ENCODE measurements around the gene CHAT.

CHAT gene

DNA sequence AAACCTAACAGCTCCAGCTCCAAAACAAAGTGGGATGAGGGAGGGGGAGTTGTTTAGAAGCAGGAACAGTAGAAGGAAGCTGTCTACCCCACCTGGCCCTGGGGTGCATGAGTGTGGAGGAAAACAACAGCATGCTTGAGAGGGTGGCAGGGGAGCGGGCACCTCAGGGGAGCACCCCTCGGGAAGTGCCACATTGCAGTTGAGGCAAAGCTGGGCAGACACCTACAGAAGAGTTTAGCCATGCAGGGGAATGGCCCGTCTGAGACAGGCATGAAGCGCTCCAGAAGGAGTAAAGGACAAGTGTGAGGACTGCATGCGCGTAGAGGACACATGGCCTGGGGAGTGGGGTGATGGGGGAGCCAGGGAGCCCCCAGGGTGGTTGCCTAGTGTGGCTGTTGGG, 18.1 kb downstream of the CHAT start:
- DNase-seq (ENCODE audit: low read depth in 2 of 2): no peak

DNA sequence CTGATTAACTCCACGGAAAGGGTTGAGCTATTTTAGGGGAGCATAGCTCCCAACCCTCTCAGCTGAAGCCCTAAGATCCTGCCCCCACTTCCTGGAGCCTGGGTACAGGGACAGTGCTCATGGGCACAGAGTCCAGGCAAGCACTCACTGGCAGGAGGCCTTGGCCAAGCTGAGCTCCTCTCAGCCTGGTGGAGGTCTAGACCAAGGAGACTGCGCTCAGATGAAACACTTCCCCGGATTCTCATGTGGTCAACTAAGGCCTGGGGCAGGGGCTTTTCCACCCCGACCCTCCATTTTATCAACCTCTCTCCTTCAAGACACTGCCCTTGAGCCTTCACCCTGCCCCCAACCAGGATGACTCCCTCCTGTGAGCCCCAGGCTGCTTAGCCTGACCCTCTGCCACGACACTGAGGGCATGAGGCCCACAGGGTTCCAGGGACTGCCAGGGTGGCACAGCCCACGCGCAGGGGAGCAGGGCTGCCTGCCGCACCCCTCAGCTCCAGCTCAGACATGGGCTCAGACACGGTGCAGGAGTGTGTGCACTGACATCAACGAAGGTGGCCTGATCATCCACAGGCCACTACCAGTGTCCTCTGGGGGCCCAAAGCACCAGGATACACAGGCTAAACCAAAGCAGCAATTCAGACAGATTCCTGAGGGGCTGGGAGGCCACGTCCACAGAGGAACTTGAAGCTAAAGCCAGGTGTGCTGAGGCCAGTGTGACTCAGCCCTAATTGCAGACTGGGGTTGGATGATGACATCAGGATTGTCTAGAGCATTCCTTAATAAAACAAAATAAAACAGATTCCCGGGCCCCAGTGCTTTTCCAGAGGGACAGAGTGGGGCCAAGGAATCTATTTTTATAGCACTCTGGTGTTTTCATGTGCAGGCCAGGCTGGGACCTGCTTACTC, 18.8 kb downstream of the CHAT start:
- no peak for DNase-seq (ENCODE audit: low read depth in 2 of 2)

DNA sequence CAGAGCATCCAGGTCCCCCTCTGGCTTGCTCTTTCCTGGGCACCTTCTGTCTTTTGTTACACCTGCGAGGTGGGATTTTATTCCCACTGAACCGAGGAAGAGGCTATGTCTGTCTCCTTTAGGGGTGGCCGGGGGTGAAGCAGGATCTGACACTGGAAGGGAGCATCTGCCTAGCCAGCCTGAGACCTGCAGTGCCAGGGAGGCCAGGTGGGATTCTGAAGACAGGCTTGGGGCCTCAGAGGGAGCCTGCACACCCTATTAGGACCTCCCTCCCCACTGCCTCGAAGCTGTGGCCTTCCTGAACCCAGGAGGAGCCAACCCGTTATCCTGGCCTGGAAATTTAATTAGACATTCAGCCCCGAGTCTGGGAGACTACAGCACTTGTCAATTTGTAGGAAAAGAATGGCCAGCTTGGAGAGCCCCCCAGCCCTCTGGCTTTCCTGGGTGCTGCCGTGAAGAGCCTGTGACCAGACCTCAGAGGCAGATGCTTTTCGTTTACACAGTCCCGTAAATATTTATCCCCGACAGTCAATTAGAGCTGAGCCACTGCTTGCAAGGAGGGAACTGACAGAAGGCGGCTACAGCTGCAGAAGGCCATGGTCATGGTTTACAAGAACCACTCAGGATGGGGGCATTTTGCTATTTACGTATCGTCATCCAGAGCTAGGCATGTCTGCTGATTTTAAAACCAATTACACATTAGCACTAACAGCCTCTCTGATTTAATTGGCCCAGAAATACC, 19.7 kb downstream of the CHAT start:
- DNase-seq (ENCODE audit: low read depth in 2 of 2): no peak

DNA sequence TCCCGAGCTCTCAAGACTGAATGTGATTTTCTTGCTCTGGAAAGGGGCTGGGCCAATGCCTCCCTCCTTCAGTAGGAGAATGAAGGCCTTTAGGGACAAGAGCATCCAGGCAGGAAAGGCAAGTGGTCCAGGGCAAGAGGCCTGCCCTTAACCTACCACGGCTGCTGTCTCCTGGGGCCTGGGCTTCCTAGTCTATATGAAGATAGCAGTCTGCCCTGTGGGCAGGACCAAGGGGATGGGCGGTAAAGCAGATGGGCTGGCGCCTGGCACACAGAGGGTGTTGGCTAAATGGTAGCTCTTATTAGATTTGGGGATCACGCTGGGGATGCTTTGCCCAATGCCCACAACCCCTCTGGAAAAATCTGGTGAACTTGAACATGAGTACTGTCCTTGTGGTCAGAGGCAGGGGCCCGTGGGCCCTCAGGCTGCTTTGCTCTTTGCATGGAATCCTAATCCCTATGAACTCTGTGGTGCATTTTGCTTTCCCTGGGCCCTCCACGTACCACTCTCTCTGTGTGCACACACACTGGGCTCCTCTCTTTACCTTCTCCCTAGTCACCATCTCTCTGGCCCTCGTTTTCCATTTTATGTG, 20.3 kb downstream of the CHAT start:
- no peak for DNase-seq (ENCODE audit: low read depth in 2 of 2)

DNA sequence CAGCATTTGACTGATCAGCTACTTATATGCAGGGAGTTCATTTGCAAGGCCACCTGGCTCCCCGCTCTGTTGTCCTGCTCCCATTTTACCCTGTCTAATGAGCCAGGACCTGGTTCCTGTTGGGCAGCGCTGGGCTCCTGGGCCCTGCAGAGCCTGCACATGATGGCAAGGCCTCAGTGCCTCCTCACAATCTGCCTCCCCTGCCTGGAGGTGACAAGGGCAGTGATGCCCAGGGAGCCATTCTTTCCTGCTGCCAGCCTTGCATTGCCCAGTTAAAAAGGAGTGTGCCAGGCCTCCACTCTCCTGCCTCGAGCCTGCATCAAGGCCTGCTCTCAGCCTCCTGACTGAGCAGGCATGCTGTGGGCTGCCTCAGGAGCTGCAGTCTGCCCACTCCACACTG, 28.5 kb downstream of the CHAT start:
- no peak for DNase-seq (ENCODE audit: low read depth in 2 of 2)

DNA sequence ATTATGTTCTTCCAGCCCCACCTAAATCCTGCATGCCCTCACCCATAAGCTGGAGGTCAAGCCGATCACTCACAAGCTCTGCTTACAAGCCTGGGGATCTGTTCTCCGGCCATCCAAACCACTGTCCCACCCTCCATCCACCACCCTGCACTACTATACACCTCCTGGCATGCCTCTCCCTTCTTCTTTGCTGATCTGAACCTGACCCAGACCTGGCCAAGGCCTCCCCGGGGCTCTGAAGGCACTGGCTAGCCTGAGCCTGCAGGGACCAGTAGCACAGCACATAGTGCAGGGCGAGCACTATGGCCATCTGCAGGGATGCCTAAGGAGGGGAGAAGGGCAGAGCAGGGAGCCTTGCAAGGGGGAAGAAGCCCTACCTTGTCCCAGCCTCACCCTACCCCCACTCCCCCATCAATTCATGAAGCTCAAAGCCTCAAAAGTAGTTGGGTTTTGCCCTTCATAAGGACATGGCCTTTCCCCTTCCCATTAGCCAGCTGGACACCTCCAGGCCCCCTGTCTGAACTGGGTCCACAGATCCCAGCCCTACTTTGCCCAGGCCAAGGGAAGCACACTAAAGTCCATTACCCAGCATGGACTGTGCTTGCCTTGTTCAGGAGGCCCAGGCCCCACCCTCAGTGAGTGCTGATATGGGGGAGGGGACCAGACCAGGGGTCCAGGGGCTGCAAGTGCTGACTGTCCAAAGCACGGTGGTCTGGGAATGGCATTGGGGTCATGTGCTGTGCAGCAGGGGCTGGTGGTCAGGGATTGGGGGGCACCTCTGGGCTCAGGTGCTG, 29.6 kb downstream of the CHAT start:
- no peak for DNase-seq (ENCODE audit: low read depth in 2 of 2)

GRCh38 chr10:49644035-49644646, 30.3 kb downstream of the CHAT start:
- no peak for DNase-seq (ENCODE audit: low read depth in 2 of 2)

DNA sequence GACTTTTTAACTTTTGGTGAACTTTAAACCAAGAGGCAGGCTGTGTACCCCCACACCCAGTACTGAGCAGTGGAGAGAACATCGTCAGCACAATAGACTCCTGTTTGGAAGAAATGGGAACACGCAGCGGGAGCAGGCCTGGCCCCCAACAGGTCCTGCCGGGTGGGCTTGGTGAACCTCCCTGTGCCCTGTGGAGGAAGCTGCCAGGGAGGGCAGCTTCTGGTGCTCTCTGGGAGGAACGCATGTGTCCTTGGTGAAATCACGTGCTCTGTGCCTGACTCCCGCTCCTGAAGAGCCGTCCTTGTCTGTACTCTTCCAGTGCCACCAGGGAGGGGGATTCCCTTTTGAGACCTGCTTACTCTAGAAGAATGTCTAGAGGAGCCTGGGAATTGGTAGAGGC, 31.6 kb downstream of the CHAT start:
- DNase-seq (ENCODE audit: low read depth in 2 of 2): no peak

- no peak for DNase-seq (ENCODE audit: low read depth in 2 of 2)
These were observed 32.3 kb downstream of the CHAT start for GRCh38 chr10:49645871-49646870.

DNA sequence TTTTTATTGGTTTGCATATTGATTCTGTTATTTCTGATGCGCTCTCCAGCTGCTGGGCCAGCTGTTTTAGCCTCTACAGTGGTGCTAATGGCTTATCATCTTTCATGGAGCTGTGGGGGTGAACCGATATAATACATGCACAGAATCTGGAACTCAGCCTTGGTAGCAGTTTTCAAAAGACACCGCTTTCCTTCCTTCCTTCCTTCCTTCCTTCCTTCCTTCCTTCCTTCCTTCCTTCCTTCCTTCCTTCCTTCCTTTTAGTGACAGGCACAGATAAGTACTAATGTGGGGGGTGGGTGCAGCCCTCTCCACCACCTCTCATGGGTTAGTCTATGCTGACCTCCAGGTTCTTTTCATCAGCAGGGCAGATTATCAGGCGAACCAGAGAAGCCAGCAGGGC, 33.7 kb downstream of the CHAT start:
- no peak for DNase-seq (ENCODE audit: low read depth in 2 of 2)

DNA sequence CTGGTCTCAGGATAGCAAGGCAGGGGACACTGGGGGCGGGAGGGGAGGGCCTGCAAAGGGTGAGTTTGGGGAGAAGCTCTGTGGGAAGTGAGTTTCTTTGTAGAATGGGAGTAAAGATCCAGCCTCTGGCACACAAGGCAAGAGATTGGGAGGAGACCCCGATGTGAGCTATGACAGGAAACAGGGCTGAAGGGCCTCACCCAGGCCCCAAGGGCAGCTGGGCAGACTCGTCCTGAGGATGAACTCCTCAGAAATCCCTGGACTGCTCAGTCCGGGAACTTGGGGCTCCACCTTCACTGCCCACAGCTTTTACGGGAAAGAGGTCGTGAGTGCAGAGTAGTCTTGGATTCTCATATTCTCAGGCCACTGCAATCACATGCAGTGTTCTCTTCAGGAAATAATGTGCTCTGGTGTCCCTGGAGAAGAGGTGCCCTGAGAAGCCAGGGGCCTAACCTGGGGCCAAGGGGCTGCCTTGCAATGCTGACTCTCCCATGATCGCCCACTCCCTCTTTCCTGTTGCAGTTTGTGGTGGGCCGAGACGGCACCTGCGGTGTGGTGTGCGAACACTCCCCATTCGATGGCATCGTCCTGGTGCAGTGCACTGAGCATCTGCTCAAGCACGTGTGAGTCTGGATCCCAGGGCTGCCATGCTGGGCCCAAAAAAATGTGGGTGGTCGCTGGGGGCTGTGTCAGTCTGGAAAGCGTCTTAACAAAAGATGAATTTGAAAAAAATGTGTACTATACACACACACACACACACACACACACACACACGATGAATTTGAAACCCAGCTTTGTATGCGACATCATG, 34.4 kb downstream of the CHAT start:
- DNase-seq (ENCODE audit: low read depth in 2 of 2): no peak

- no peak for DNase-seq (ENCODE audit: low read depth in 2 of 2)
These were observed 35.5 kb downstream of the CHAT start for GRCh38 chr10:49649294-49649693.

DNA sequence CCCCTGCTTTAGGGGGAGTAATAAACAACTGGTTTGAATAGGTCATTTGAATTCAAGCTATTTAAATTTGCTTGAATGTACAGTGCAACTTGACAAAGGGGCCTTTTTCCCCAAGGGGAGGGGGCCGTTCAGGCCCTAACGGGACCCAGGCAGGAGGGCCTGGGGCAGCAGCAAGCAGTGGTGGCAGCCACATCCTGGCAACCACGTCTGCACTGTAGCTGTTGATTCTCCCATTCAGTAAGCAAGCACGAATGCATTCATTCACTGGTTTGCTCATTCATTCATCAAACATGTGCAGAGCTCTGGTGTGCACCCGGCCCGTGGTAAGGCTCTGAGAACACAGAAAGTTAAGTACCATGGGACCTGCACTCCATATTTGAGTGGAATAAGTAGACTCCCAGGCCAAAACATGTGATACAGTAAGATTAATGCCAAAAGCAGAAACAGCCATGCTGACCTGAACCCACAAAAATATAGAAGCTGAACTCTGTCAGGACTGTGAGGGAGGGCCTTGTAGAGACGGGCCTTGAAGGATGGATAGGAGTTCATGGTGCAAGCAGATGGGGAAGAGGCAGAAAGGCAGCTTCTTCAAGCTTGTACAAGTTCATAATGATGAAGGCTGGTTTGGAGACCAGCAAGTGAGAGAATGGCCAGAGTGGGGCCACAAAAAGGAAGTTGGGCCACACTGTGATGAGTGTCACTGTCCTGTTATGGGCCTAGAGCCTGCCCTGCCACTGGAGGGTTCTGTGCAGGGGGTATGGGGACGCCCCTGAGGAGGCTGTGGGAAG, 36.3 kb downstream of the CHAT start:
- DNase-seq (ENCODE audit: low read depth in 2 of 2): no peak

DNA sequence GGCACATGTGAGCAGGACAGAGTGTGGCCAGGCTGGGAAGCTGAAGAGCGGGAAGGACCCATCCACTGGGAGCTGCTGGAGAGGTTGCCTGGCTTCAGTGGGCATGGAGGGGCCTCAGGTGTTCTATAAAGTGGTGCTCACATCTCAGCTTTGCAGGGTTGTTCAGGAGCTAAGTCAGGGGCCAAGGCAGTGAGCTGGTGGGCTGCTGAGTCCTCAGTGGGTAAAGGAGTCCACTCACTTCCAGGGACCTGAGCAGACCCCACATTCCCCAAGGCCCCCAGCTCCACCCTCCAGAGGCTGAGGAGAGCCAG, 36.8 kb downstream of the CHAT start:
- no peak for DNase-seq (ENCODE audit: low read depth in 2 of 2)

- DNase-seq (ENCODE audit: low read depth in 2 of 2): no peak
These were observed 37.4 kb downstream of the CHAT start for GRCh38 chr10:49651039-49651835.

GRCh38 chr10:49651917-49652316, 38.1 kb downstream of the CHAT start:
- no peak for DNase-seq (ENCODE audit: low read depth in 2 of 2)

DNA sequence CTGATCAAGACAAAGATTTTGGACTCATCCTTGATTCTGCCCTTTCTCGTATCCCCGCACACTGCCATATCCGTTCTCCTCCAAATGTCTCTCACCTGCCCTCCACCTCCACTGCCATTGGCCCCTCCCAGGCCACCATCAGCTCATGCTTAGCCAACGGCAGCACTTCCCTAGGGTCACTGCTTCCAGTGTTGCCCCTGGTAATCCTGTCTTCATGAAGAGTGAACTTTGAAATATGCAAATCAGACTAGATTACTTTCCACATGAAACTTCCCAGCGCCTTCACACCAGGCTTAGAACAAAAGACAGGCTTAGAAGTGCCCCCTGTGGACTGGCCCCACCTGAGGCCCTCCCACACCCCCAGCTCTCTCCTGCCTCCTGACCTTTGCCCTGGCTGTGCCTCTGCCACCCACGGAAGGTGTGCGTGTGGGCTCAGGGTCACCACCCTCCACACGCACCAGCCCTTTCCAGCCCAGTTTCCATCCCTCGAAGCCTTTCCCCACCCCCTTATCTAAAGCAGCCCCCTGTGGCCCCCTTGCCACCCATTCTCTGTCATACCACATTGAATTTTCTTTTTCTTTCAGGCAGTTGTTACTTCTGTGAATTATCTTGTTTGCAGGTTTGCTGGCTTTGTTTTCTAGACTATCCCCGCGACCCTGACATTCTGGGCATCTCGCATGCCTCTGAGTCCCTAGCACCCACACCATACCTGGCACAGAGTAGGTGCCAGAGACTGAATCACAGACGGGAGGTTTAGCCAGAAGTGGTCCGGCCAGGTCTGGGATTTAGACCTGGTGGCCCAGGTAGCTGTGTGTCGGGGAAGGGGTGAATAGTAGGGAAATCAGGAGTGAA, 38.8 kb downstream of the CHAT start:
- DNase-seq (ENCODE audit: low read depth in 2 of 2): no peak

All from stimulated activated CD8-positive, alpha-beta memory T cell treated with anti-CD3 and anti-CD28 coated beads, Interleukin-15, amount 100 ng/mL, for 4 hours (primary cell).